Endothelial cell of umbilical vein (primary cell): Measurements from ENCODE around the gene ALK. TPM values are rescaled to one million over a fixed set of nuclear protein-coding genes. Genes with fewer than 3 reads are reported as not detected.

Source experiments
- BruUV-seq: library from RNA; stranded (reverse); fragments of 400-500 nt; replicated peaks from 2 replicates; lab custom pipeline; 2021; lab: Mats Ljungman, UMichigan
- CTCF ChIA-PET: fragments of 300-600, 350-600 bp; sonication (Branson Sonifier 250); formaldehyde crosslinking; loops from one replicate; lab custom pipeline; 2021; ENCODE audit warnings: antibody characterized with exemption, inconsistent platforms; lab: Charles Lee
- POLR2A ChIA-PET: fragments of 300-600, 350-600 bp; sonication (Branson Sonifier 250); formaldehyde crosslinking; loops from one replicate; lab custom pipeline; 2021; ENCODE audit warnings: antibody characterized with exemption, inconsistent platforms; lab: Charles Lee
- DNase-seq: peaks from one replicate; pipeline ENCODE4 v3.0.0-alpha.2; 2011; ENCODE audit warnings: low read depth, low spot score
- FAIRE-seq: peaks from 2 replicates; lab custom pipeline; 2011; peaks lifted over from hg19 to GRCh38; lab: Jason Lieb, UNC
- H2AFZ ChIP-seq: 2 replicates; pipeline ENCODE4 v1.6.0; 2012; ENCODE audit warnings: low read depth, low read length, control low read depth, inconsistent platforms
- H3K27ac ChIP-seq: 2 replicates; pipeline ENCODE4 v1.5.1; 2011; ENCODE audit warnings: low read depth, mild to moderate bottlenecking, control low read depth, low read length, moderate library complexity; ENCODE audit not compliant: insufficient read depth
- H3K27me3 ChIP-seq, 2 experiments: 2 replicates each; pipeline versions ENCODE4 v1.6.0 to v1.6.1; 2011; ENCODE audit warnings: low read length in 2 of 2, mixed read lengths in 1 of 2; ENCODE audit not compliant: control insufficient read depth in 2 of 2, insufficient read depth in 2 of 2
- H3K36me3 ChIP-seq, 2 experiments: 2 replicates in 1 of 2; 3 replicates in 1 of 2; pipeline ENCODE4 v1.5.1; 2011; ENCODE audit warnings: low read length in 2 of 2, mild to moderate bottlenecking in 1 of 2, moderate library complexity in 1 of 2; ENCODE audit not compliant: control insufficient read depth in 2 of 2, insufficient read depth in 2 of 2; ENCODE audit errors: extremely low read depth in 1 of 2
- H3K4me1 ChIP-seq: 3 replicates; pipeline ENCODE4 v1.5.1; 2011; ENCODE audit warnings: mild to moderate bottlenecking, low read length; ENCODE audit not compliant: control insufficient read depth, insufficient read depth; ENCODE audit errors: extremely low read depth
- H3K4me2 ChIP-seq: 2 replicates; pipeline ENCODE4 v1.6.1; 2011; ENCODE audit warnings: low read length, control low read depth, mixed read lengths; ENCODE audit not compliant: insufficient read depth
- H3K4me3 ChIP-seq, 3 experiments: fragments of 200-600 bp in 1 of 3; sonication (generic), shearing (Covaris generic) in 1 of 3; replicated peaks in 1 of 3; 2 replicates each; pipeline ENCODE4 v1.5.1; 2011 to 2016; ENCODE audit warnings: control low read depth in 3 of 3, low read length in 3 of 3, mild to moderate bottlenecking in 2 of 3, inconsistent platforms in 1 of 3, low read depth in 1 of 3, moderate library complexity in 1 of 3; ENCODE audit not compliant: insufficient read depth in 1 of 3
- H3K79me2 ChIP-seq: 2 replicates; pipeline ENCODE4 v1.6.0; 2012; ENCODE audit warnings: low read length, inconsistent platforms; ENCODE audit not compliant: control insufficient read depth, insufficient read depth
- H3K9ac ChIP-seq: replicated peaks from 2 replicates; pipeline ENCODE3; 2011; ENCODE audit warnings: low read length, control low read depth; ENCODE audit not compliant: insufficient read depth; ENCODE audit errors: extremely low read depth
- H3K9me1 ChIP-seq: replicated peaks from 3 replicates; pipeline ENCODE4 v1.6.0; 2011; ENCODE audit warnings: mild to moderate bottlenecking, low read length; ENCODE audit not compliant: control insufficient read depth, insufficient read depth; ENCODE audit errors: extremely low read depth
- H3K9me3 ChIP-seq: replicated peaks from 2 replicates; pipeline ENCODE4 v1.5.1; 2012; ENCODE audit warnings: low read length, inconsistent platforms; ENCODE audit not compliant: control insufficient read depth, insufficient read depth
- H4K20me1 ChIP-seq: replicated peaks from 2 replicates; pipeline ENCODE3; 2011; ENCODE audit warnings: mild to moderate bottlenecking, low read length; ENCODE audit not compliant: control insufficient read depth, insufficient read depth; ENCODE audit errors: extremely low read depth
- EZH2 ChIP-seq: IDR thresholded peaks from 2 replicates; pipeline ENCODE4 v1.6.1; 2012; ENCODE audit warnings: borderline replicate concordance, low read depth, mild to moderate bottlenecking, moderate library complexity, low read length, inconsistent platforms; ENCODE audit not compliant: severe bottlenecking
- FOS ChIP-seq: IDR thresholded peaks from 2 replicates; pipeline ENCODE4 v1.6.1; 2011; ENCODE audit warnings: mild to moderate bottlenecking, low read length, moderate library complexity, borderline replicate concordance; ENCODE audit not compliant: insufficient read depth
- GATA2 ChIP-seq: IDR thresholded peaks from 2 replicates; pipeline ENCODE4 v1.7.0; 2011; ENCODE audit warnings: low read depth, mild to moderate bottlenecking, moderate library complexity, mixed read lengths, low read length; ENCODE audit not compliant: insufficient read length, insufficient read depth
- JUN ChIP-seq: IDR thresholded peaks from 2 replicates; pipeline ENCODE4 v1.6.1; 2011; ENCODE audit warnings: borderline replicate concordance, low read depth; ENCODE audit not compliant: insufficient read length, insufficient read depth
- MYC ChIP-seq: IDR thresholded peaks from one replicate; pipeline ENCODE4 v1.6.1; 2011; ENCODE audit warnings: mild to moderate bottlenecking, low read depth, low read length
- POLR2A ChIP-seq: IDR thresholded peaks from 2 replicates; pipeline ENCODE4 v1.6.1; 2012; ENCODE audit warnings: low read depth, mild to moderate bottlenecking, control low read depth, low read length
- POLR2AphosphoS5 ChIP-seq: IDR thresholded peaks from 2 replicates; pipeline ENCODE4 v1.6.1; 2012; ENCODE audit warnings: low read depth, mild to moderate bottlenecking, control low read depth, low read length, moderate library complexity; ENCODE audit not compliant: insufficient read depth
- dilution Hi-C: fragments of 300-500 bp; cut with MboI; formaldehyde crosslinking; loops from one replicate; pipeline ENCODE4 v1.15.0; 2019; ENCODE audit warnings: low sequenced_read_pairs; ENCODE audit not compliant: extremely low pct_ligation_motif_present
- intact Hi-C: fragments of 100-400 bp; cut with micrococcal nuclease; formaldehyde crosslinking; loops from one replicate; pipeline ENCODE4 v1.10.0; 2022
- polyA plus RNA-seq, 4 experiments: library from polyadenylated mRNA; depleted of rRNA in 3 of 4; stranded (reverse) in 3 of 4; unstranded in 1 of 4; fragments of >200 nt; gene quantifications; 2 replicates each; pipeline versions ENCODE4 v1.2.1 to v1.2.3, GENCODE V29; 2011 to 2012; ENCODE audit warnings: missing spikeins in 1 of 4
- total RNA-seq: library from RNA; stranded (reverse); gene quantifications from 2 replicates; pipeline ENCODE4 v1.2.3, GENCODE V29; 2021
- TF ChIP-seq, protein P1 (sequence below), 2 donors: IDR thresholded peaks; 1 replicate in 1 of 2; 2 replicates in 1 of 2; pipeline ENCODE4 v1.5.1; 2011; ENCODE audit warnings: low read length in 2 of 2, mild to moderate bottlenecking in 2 of 2, moderate library complexity in 2 of 2, control low read depth in 1 of 2, inconsistent platforms in 1 of 2, low read depth in 1 of 2; ENCODE audit not compliant: insufficient read depth in 1 of 2; ENCODE audit errors: extremely low read depth in 1 of 2
- TF ChIP-seq, protein P2 (sequence below): IDR thresholded peaks from 2 replicates; pipeline ENCODE4 v1.6.1; 2011; ENCODE audit not compliant: insufficient read depth, insufficient read length

ALK gene
- total and polyA plus RNA-seq, 2 donors (not counting 3 experiments of a cell fraction or from before 2014, with no cell fraction given), result not detected

GRCh38 chr2:29742656-29743055, 178.7 kb downstream of the ALK start:
- H3K4me1 ChIP-seq, result no peaks in the 10 kb centered on the region
- no peaks in the 10 kb centered on the region for H3K27me3 ChIP-seq
- H3K9me1 ChIP-seq, result no peaks in the 10 kb centered on the region
- intact Hi-C loops (no loop called here), dilution Hi-C loops (no loop called here)
- no TSS peak for BruUV-seq
- DNase-seq (no peak), FAIRE-seq (no peak)
- H3K36me3 ChIP-seq, result no peaks in the 10 kb centered on the region
- no peak overlapping the region for H3K9ac ChIP-seq
- TF ChIP-seq FOS (no peak), MYC (no peak), EZH2 (no peak)
- no peaks in the 10 kb centered on the region for H4K20me1 ChIP-seq
- peaks cover 6% of the 10 kb centered on the region for H3K9me3 ChIP-seq
- no peak overlapping the region for H3K4me3 ChIP-seq
- no peak overlapping the region for H3K4me2 ChIP-seq
- no peaks in the 10 kb centered on the region for H3K79me2 ChIP-seq
- H2AFZ ChIP-seq, result no peak overlapping the region
- ChIA-PET CTCF (no interaction called here), POLR2A (no interaction called here)
- H3K27ac ChIP-seq, result no peak overlapping the region

- H3K27ac ChIP-seq, result no peak overlapping the region
- no peak overlapping the region for H2AFZ ChIP-seq
- H4K20me1 ChIP-seq, result no peaks in the 10 kb centered on the region
- H3K27me3 ChIP-seq, result no peaks in the 10 kb centered on the region
- peaks cover 6% of the 10 kb centered on the region for H3K9me3 ChIP-seq
- H3K9me1 ChIP-seq, result no peaks in the 10 kb centered on the region
- ChIA-PET CTCF (no interaction called here), POLR2A (no interaction called here)
- FAIRE-seq (no peak), DNase-seq (no peak)
- intact Hi-C loops, result no loop called here
- no peak overlapping the region for H3K4me3 ChIP-seq
- no TSS peak for BruUV-seq
- H3K36me3 ChIP-seq, result no peaks in the 10 kb centered on the region
- dilution Hi-C loops, result no loop called here
- H3K9ac ChIP-seq, result no peak overlapping the region
- H3K4me1 ChIP-seq, result no peaks in the 10 kb centered on the region
- H3K79me2 ChIP-seq, result no peaks in the 10 kb centered on the region
- H3K4me2 ChIP-seq, result no peak overlapping the region
- TF ChIP-seq POLR2AphosphoS5, result no peak
- TF ChIP-seq, protein P1, sequence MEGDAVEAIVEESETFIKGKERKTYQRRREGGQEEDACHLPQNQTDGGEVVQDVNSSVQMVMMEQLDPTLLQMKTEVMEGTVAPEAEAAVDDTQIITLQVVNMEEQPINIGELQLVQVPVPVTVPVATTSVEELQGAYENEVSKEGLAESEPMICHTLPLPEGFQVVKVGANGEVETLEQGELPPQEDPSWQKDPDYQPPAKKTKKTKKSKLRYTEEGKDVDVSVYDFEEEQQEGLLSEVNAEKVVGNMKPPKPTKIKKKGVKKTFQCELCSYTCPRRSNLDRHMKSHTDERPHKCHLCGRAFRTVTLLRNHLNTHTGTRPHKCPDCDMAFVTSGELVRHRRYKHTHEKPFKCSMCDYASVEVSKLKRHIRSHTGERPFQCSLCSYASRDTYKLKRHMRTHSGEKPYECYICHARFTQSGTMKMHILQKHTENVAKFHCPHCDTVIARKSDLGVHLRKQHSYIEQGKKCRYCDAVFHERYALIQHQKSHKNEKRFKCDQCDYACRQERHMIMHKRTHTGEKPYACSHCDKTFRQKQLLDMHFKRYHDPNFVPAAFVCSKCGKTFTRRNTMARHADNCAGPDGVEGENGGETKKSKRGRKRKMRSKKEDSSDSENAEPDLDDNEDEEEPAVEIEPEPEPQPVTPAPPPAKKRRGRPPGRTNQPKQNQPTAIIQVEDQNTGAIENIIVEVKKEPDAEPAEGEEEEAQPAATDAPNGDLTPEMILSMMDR (IDR thresholded peaks at IDR 0.05; ENCODE audit: extremely low read depth in 1 of 2, insufficient read depth in 1 of 2, low read depth in 1 of 2, low read length in 2 of 2), result no peak
- TF ChIP-seq GATA2, result no peak
- TF ChIP-seq JUN, result no peak
- TF ChIP-seq FOS, result no peak
- TF ChIP-seq, protein P2, sequence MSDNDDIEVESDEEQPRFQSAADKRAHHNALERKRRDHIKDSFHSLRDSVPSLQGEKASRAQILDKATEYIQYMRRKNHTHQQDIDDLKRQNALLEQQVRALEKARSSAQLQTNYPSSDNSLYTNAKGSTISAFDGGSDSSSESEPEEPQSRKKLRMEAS, result no peak
- no peak for TF ChIP-seq POLR2A
- no peak for TF ChIP-seq EZH2
- no peak for TF ChIP-seq MYC
Measured at GRCh38 chr2:29741132-29741531, 180.3 kb downstream of the ALK start.
